Activated T-cell treated with anti-CD3 and anti-CD28 coated beads for 48 hours (primary cell): ENCODE results near the gene FBLN5.

Experiments used
- DNase-seq: peaks from one replicate; pipeline ENCODE4 v3.0.0-alpha.2; 2020; ENCODE audit warnings: low read depth

Gene FBLN5

GRCh38 chr14:91827746-91828145 is 119.7 kb downstream of the FBLN5 start:
- DNase-seq: no peak
